GM18505 (cell line): Measurements from ENCODE around the gene CBX6.
"Not testable (repeated sequence)": the region's sequence is repeated elsewhere in the genome, so short reads cannot be mapped to it uniquely, and the experiment has no call there.

ENCODE experiments used
- ATAC-seq: cut with Tn5 transposase; IDR thresholded peaks from one replicate; pipeline ENCODE4 v1.9.1; 2021; ENCODE audit not compliant: unreplicated experiment
- POLR2A ChIP-seq: IDR thresholded peaks from 4 replicates; pipeline ENCODE4 v1.6.1; 2011; ENCODE audit warnings: borderline replicate concordance; ENCODE audit not compliant: insufficient read depth, insufficient read length; ENCODE audit errors: extremely low read depth

CBX6 gene

DNA sequence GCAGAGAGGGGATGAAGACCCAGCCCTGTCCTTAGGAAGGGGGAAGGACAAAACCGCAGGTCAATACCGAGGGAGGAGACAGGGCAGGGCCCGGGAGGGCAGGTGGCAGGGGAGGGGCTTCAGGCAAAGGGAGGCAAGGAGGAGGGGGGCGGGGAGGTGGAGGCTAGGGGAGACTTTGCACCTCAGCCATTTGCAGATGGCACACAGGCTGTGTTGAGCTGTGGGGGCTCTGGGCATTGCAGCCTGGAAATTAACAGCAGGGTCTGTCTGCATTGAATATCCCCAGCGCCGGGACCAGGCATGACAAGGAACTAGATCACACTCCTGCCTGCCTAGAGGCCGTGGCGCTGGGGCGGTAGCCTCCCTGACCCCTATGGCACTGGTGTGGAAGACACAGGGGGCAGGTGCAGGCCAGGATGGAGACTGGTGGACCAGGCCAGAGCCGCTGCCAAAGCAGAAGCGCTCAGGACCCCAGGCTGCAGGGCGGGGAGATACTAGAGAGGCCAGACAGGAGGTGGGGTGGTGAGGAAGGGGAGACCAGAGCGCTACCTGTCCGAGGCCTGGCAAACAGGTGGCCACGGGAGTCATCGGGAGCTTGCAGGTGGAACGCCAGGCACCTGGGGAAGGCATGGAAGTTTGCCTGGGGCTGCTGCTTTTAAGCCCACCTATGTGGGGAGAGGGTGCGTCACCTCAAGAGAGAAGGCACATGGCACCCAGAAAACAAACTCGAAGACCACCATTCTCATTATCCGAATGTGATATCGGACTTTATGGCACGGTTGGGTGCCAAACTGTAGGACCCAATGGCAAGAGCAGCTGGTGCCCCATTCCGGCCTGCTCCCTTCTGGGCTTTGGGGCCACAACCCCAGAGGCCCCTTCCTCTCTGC lies 11.5 kb downstream of the CBX6 start:
- no peak for ATAC-seq
- TF ChIP-seq POLR2A = no peak

- ATAC-seq = no peak
- no peak for TF ChIP-seq POLR2A
Measured at GRCh38 chr22:38859581-38860282, 12.3 kb downstream of the CBX6 start.

GRCh38 chr22:38858492-38858891 lies 13.5 kb downstream of the CBX6 start:
- TF ChIP-seq POLR2A = no peak
- no peak for ATAC-seq

DNA sequence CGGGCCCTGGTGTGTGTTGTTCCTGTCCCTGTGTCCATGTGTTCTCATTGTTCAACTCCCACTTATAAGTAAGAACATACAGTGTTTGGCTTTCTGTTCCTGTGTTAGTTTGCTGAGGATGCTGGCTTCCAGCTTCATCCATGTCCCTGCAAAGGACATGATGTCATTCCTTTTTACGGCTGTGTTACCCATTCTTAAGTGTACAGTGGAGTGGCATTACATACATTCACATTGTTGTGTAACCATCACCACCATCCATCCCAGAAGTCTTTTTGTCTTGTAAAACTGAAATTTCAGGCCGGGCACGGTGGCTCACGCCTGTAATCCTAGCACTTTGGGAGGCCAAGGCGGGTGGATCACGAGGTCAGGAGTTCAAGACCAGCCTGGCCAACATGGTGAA lies 17.5 kb downstream of the CBX6 start:
- ATAC-seq = not testable (repeated sequence)

- not testable (repeated sequence) for ATAC-seq
Measured at GRCh38 chr22:38853883-38854282, 18.1 kb downstream of the CBX6 start.

DNA sequence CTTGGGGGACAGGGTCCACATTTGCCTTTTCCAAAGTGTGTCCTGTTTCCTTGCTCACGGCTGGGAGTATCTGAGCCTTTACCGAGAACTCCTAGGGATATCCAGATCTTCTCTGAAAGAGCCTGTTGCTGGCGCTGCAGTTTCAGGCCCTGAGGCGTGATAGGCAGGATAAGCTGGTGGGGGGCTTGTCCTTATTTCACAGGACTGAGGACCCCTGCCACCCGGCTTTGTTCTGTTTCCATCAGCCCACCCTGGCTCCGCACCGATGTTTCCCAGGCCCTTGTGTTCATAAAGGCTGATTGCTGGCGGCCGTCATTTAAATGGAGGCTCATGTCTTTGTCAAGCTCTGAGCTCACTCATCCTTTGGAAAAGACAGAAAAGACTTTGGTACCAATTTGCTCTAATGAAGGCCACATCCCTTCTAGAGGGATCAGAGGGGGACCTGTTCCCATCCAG lies 18.8 kb downstream of the CBX6 start:
- no peak for TF ChIP-seq POLR2A
- ATAC-seq = no peak

DNA sequence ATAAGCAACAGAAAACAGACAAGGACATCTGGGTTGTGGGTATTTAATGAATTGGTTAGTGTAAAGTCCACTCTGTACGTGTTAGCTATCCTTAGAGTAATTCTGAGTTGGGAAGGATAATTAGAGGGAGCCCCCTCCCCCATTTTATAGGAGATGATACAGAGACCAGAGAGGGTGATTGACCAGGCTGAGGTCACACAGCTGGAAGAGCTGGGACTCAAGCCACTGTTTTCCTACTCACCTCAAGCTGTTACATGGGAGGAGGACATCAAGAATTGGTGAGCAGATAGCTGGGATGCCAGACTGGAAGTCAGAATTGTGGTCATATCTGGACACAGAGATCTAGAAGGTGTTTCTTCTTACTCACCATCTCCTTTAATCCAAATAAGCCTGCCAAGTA lies 19.5 kb downstream of the CBX6 start:
- ATAC-seq = no peak

DNA sequence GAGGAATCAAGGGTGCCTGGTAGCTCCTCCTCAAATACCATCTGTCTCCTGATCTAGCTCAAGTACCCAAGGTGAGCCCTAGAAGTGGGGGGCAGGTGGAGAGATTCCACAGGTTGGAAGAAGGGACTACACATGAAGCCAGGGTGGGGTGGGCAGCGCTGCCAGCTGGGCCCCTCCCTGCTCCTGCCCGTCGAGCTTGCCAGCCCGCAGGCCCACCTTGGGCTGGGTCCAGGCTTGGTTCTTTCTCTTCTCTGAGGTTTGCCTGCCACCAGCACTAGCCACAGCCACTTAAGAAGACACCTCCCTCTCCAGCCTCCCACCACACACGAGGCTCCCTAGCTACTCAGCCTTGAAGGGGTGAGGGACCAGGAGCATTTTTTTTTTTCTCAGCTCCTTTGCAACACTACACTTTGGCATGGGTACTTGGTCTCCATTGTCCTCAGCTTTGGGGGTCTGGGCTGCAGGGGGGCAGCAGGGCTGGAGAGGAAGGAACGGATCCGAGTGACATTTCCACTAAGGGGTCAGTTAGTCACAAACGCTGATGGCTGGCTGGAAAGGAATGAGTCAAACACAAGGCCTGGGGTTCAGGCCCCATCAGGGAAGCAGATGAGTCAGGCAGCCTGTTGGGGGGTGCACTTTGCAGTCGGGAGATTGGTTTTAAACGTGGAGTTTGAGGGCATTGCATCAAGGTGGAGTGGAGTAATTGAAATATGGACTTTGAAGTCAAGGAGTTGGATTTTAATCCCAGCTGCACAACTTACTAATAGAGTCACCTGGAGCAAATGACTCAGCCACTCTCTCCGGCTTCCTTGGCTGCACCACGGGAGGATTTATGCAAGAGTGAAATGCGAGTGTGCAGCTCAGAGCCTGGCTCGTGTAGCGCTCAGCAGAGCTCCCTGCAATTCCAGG lies 20.8 kb downstream of the CBX6 start:
- TF ChIP-seq POLR2A = no peak
- no peak for ATAC-seq

More for the DNA sequence above, 19.5 kb downstream of the CBX6 start:
- no peak for TF ChIP-seq POLR2A

GRCh38 chr22:38850399-38850798 lies 21.6 kb downstream of the CBX6 start:
- TF ChIP-seq POLR2A = no peak
- no peak for ATAC-seq

DNA sequence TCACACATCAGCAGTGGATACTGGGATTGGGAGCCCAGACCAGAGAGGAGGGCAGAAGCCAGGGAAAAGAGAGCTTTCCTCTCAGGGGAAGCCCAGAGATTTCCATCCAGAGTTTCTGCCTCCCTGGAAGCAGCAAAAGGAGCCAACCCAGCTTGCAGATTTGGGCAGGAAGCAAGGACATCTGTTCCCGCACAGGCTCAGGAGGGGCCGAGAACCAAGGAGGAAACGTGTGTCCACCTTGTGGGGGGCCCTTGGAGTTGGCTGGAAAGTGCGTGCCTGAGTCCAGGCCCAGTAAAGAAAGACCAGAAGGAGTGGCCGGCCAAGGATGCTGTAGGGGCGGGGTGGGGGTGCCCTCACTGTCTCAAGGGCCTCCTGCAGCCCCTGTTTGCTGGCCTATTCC lies 22.2 kb downstream of the CBX6 start:
- no peak for TF ChIP-seq POLR2A
- no peak for ATAC-seq

DNA sequence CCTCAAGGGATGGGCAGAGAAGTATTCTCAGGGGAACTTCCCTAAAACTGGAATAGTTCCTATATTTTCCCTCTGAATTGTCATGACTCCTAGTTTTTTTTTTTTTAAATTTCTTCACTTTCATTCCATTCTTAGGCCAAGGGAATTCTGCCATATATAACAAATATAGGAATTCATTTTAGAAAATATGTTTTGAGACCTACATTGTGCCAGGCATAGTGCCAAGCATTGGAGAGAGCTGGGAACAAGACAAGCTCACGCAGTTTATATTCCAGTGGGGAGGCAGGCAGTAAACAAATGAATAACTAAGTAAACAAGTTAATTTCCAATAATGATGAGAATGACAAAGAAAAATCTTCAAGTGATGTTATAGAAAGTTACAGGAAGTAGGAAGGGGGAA lies 25.6 kb downstream of the CBX6 start:
- no peak for ATAC-seq
- no peak for TF ChIP-seq POLR2A

GRCh38 chr22:38845004-38845740 lies 26.8 kb downstream of the CBX6 start:
- ATAC-seq = no peak
- TF ChIP-seq POLR2A = no peak

DNA sequence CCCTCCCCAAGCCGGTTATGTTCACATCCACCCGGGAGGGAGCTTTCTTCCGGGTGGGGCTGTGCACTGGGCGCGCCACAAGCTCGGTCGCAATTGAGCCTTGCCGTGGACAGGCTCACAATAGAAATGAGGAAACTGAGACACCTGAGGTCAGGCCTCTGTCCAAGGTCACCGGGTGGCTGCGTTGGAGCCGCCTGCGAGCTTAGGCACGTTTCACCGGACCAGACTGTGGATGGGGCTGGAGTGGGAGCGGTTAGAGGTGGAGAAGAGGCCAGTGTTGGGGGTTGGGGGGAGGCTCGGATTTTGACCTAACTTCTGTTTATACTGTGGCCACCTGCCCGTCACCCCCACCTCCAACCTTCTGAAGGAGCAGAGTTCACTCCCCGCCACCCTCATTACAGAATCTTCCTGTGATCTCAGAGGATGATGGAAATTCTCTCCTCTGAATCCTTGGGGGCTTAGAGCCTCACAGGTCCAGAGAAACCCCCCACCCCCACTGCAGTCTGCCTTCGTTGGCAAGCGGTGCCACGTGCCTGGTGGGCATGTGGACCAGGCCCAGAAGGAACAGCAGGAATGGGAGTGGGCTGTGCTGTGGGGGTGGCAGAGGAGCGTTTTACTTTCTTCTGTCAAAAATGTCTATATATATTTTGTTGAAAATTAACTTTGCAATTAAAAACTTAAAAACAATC lies 27.6 kb downstream of the CBX6 start:
- TF ChIP-seq POLR2A = no peak
- ATAC-seq = no peak
